ENCODE results near the gene ESRRA. TPM values are rescaled to one million over a fixed set of nuclear protein-coding genes. Genes with fewer than 3 reads are reported as not detected.

The ESRRA gene
- total and polyA plus RNA-seq, 10 of the 15 experiments (the other 5 are each of a cell fraction or from before 2014, with no cell fraction given): 0.32 to 48.9 (median 12.6) TPM

DNA sequence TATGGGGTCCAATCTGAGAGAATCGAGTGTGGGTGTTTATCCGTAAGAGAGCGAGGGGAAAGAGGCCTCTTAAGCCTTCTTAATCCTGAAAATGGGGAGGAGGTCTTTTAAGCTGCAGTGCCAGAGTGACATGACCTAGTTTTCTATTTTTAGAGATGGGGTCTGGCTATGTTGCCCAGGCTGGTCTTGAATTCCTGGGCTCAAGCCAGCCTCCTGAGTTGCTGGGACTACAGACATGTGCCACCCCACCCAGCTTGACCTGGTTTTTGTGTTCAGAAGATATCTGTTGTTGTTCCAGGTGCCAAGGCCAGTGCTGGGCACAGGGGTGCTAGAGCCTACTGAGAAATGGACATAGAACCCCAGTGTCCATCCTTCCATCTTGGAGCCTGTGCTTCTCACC is 22.2 kb upstream of the ESRRA start:
- TF ChIP-seq, protein P1, sequence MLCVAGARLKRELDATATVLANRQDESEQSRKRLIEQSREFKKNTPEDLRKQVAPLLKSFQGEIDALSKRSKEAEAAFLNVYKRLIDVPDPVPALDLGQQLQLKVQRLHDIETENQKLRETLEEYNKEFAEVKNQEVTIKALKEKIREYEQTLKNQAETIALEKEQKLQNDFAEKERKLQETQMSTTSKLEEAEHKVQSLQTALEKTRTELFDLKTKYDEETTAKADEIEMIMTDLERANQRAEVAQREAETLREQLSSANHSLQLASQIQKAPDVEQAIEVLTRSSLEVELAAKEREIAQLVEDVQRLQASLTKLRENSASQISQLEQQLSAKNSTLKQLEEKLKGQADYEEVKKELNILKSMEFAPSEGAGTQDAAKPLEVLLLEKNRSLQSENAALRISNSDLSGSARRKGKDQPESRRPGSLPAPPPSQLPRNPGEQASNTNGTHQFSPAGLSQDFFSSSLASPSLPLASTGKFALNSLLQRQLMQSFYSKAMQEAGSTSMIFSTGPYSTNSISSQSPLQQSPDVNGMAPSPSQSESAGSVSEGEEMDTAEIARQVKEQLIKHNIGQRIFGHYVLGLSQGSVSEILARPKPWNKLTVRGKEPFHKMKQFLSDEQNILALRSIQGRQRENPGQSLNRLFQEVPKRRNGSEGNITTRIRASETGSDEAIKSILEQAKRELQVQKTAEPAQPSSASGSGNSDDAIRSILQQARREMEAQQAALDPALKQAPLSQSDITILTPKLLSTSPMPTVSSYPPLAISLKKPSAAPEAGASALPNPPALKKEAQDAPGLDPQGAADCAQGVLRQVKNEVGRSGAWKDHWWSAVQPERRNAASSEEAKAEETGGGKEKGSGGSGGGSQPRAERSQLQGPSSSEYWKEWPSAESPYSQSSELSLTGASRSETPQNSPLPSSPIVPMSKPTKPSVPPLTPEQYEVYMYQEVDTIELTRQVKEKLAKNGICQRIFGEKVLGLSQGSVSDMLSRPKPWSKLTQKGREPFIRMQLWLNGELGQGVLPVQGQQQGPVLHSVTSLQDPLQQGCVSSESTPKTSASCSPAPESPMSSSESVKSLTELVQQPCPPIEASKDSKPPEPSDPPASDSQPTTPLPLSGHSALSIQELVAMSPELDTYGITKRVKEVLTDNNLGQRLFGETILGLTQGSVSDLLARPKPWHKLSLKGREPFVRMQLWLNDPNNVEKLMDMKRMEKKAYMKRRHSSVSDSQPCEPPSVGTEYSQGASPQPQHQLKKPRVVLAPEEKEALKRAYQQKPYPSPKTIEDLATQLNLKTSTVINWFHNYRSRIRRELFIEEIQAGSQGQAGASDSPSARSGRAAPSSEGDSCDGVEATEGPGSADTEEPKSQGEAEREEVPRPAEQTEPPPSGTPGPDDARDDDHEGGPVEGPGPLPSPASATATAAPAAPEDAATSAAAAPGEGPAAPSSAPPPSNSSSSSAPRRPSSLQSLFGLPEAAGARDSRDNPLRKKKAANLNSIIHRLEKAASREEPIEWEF (IDR thresholded peaks at IDR 0.05; ENCODE audit: insufficient replicate concordance, low read depth, low read length): no peak
- CTCF ChIA-PET: interaction anchor here (0.6 to 5.5 kb wide), 7 partner anchors 9 to 77 kb away, joined by 3 to 46 read pairs (median 4); partner anchors contain the start of genes CATSPERZ, ESRRA, FERMT3 and PLCB3
- intact Hi-C loops (cut with micrococcal nuclease; ENCODE audit: unreplicated experiment): no loop called here
- WGBS (ENCODE audit: insufficient coverage, insufficient replicate concordance, low lambda C conversion rate, missing lambda C conversion rate): 100% methylated on average over 3 of the region's 3 CpGs
- Histone ChIP-seq H3K9me3 (replicated peaks; ENCODE audit: control insufficient read depth, insufficient read depth, low read length) (no peaks in the 10 kb centered on the region), H3K4me1 (ENCODE audit: control insufficient read depth, insufficient read depth, low read length) (peaks cover 7% of the 10 kb centered on the region), H3K4me2 (ENCODE audit: control insufficient read depth, insufficient read depth) (no peak overlapping the region), H4K20me1 (ENCODE audit: control insufficient read depth, insufficient read depth) (no peaks in the 10 kb centered on the region; the same call in 1 of the 2 replicates), H2AFZ (ENCODE audit: control insufficient read depth, low read depth, low read length) (no peak overlapping the region), H3K27ac (ENCODE audit: control insufficient read depth, insufficient read depth) (no peak overlapping the region), H3K9ac (ENCODE audit: control insufficient read depth, insufficient read depth, low read length) (no peak overlapping the region), H3K27me3 (replicated peaks in 1 of 2; ENCODE audit: control insufficient read depth in 2 of 2, insufficient read depth in 2 of 2, low read length in 1 of 2) (no peaks in the 10 kb centered on the region), H3K36me3 (ENCODE audit: control insufficient read depth in 2 of 2, insufficient read depth in 2 of 2, low read length in 1 of 2) (peaks cover 0 to 2% of the 10 kb centered on the region in 2 experiments; a peak in 2 of 4 replicates), H3K4me3 (0 out of 2 replicates have a peak overlapping the region, but pooled peaks have one; percentile 86), H3K79me2 (ENCODE audit: control insufficient read depth, insufficient read depth, low read length) (peaks cover 15% of the 10 kb centered on the region)
- in situ Hi-C loops (cut with MboI): no loop called here
- RAD21 ChIA-PET (ENCODE audit: unreplicated experiment): interaction anchor here (0.7 to 2.7 kb wide), 5 partner anchors 12 to 72 kb away, joined by 3 to 10 read pairs (median 3); partner anchors contain the start of gene CATSPERZ
- BruUV-seq (replicated peaks): no TSS peak
- SMC1A ChIA-PET (ENCODE audit: uncharacterized antibody, unreplicated experiment): interaction anchor here (1.4 to 3.5 kb wide), 5 partner anchors 11 to 77 kb away, joined by 5 to 16 read pairs (median 7); partner anchors contain the start of genes CATSPERZ, FERMT3, PRDX5 and TRMT112
- FAIRE-seq (no peak), ATAC-seq (no peak), DNase-seq (ENCODE audit: low read depth, low spot score) (no peak)
- POLR2A ChIA-PET: interaction anchor here (0.6 to 6.2 kb wide), 5 partner anchors 12 to 102 kb away, joined by 3 to 92 read pairs (median 9); partner anchors contain the start of genes FERMT3, PRDX5 and TRMT112
